LNCaP clone FGC (cell line): ENCODE data around the gene PACSIN2.

Experiments
- DNase-seq: peaks from one replicate; pipeline ENCODE4 v3.0.0-alpha.2; 2011; ENCODE audit warnings: low read depth
- H3K4me3 ChIP-seq: 2 replicates; pipeline ENCODE4 v1.5.1; 2011; ENCODE audit warnings: mild to moderate bottlenecking, low read depth, low read length, control low read depth
- TF ChIP-seq, protein P1 (sequence below): IDR thresholded peaks from 2 replicates; pipeline ENCODE4 v1.5.1; 2012; ENCODE audit warnings: mild to moderate bottlenecking; ENCODE audit not compliant: control insufficient read depth, insufficient read depth; ENCODE audit errors: extremely low read depth

PACSIN2 gene

DNA sequence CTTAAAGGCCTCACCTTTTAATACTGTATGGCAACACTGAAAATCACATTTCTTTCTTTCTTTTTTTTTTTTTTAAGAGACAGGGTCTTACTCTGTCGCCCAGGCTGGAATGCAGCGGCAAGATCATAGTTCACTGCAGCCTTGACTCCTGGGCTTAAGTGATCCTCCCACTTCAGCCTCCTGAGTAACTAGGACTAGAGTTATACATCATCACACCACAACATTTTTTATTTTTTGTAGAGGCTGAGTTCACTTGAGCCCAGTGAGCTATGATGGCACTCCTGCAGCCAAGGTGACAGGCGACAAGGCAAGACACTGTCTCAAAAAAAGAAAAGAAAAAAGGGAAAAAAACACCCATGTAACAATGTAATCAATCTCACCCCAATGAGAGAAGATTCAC is 167.8 kb downstream of the PACSIN2 start:
- no peak for DNase-seq
- TF ChIP-seq, protein P1, sequence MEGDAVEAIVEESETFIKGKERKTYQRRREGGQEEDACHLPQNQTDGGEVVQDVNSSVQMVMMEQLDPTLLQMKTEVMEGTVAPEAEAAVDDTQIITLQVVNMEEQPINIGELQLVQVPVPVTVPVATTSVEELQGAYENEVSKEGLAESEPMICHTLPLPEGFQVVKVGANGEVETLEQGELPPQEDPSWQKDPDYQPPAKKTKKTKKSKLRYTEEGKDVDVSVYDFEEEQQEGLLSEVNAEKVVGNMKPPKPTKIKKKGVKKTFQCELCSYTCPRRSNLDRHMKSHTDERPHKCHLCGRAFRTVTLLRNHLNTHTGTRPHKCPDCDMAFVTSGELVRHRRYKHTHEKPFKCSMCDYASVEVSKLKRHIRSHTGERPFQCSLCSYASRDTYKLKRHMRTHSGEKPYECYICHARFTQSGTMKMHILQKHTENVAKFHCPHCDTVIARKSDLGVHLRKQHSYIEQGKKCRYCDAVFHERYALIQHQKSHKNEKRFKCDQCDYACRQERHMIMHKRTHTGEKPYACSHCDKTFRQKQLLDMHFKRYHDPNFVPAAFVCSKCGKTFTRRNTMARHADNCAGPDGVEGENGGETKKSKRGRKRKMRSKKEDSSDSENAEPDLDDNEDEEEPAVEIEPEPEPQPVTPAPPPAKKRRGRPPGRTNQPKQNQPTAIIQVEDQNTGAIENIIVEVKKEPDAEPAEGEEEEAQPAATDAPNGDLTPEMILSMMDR = no peak

DNA sequence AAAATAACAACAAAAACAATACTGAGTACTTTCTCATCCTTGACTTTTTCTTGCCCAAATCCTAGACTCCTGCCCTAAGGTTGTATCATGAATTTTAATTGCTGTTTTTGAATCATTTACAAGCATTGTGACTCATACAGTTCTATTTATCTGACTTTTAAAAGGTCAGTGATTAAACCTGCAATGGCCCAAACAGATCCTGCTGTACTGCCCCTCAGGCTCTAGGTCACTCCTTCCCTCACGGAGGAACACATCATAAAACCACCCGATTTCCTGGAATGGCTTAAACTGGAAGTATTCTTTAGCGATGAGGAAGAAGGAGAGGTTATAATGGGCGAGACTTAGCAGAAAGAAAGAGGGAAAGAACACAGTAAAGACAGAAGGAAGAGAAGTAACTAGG is 170.2 kb downstream of the PACSIN2 start:
- H3K4me3 ChIP-seq = no peak overlapping the region
- DNase-seq = peak; percentile 87
- TF ChIP-seq, protein P1 = no peak

More for the DNA sequence above, 167.8 kb downstream of the PACSIN2 start:
- H3K4me3 ChIP-seq = no peak overlapping the region

DNA sequence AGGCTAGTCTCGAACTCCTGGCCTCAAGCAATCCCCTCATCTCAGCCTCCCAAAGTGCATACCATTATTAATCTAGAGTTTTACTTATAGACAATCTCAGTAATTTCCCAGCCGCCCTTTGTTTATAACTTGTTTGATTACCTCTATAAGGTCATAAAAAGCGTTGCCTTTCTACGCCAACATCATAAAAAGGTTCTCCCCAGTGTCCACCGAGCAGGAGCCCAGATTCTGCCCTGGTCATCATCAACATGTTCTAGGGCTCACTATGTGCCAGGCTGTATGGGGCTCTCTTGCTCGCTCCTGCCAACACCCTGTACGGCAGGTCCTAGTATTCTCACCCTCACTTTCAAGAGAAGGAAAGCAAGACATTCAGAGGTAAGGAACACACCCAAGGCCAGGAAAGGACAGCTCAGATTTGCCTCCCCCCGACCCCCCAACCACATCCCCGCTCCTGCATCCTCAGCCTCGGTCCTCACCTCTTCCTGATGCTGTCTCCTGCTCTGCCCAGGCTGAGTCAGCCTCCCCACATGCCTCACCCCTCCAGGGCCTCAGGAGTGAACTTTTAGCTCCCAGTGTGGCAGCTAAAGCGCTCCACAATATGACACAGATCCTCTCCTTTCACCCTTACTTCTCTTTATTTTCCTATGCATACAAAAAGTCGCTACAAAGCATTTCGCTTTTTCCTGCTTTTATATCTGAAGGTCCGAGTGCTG is 172.1 kb downstream of the PACSIN2 start:
- TF ChIP-seq, protein P1 = no peak
- no peak overlapping the region for H3K4me3 ChIP-seq
- no peak for DNase-seq

DNA sequence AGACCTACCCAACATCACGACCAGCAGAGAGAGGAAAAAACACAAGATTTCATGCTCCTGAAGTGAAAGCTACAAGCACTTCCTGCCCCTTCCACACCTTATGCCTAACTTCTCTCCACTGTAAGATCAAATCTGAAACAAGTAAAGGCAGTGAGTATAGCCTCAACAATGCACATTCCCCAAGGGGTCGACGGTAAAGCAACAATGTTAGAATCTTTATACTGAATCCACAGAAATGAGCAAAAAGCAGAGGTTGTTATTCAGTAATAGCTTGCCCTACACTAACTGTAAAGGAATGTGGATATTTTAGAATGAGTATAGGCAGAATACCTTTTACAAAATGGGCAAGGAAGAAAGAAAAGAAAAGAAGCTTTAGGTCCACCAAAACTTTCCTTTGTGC is 173.5 kb downstream of the PACSIN2 start:
- no peak overlapping the region for H3K4me3 ChIP-seq
- no peak for DNase-seq
- TF ChIP-seq, protein P1 = no peak

DNA sequence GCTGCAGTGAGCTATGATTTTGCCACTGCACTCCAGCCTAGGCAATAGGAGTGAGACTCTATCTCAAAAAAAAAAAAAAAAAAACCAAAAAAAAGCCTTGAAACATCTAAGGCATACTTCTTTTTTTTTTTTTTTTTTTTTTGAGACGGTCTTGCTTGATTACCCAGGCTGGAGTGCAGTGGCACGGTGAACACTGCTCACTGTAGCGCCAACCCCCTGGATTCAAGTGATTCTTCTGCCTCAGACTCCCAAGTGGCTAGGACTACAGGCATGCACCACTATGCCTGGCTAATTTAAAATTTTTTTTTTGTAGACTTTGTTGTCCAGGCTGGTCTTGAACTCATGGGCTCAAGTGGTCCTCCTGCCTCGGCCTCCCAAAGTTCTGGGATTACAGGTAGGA is 177.4 kb downstream of the PACSIN2 start:
- no peak overlapping the region for H3K4me3 ChIP-seq
- TF ChIP-seq, protein P1 = no peak
- DNase-seq = no peak

DNA sequence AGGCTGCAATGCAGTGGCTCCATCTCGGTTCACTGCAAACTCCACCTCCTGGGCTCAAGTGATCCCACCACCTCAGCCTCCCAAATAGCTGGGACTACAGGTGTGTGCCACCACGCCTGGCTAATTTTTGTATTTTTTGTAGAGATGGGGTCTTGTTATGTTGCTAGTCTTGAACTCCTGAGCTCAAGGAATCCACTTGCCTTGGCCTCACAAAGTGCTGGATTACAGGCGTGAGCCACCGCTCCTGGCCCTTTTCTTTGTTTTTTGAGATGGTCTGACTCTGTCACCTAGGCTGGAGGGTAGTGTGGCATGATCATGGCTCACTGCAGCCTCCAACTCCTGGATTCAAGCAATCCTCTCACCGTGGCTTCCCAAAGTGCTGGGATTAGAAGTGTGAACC is 178.9 kb downstream of the PACSIN2 start:
- TF ChIP-seq, protein P1 = no peak
- DNase-seq = no peak
- no peak overlapping the region for H3K4me3 ChIP-seq
